Natural killer cell (primary cell): ENCODE data around the gene PGK2. TPM values are rescaled to one million over a fixed set of nuclear protein-coding genes. Genes with fewer than 3 reads are reported as not detected.

Experiments
- ATAC-seq, 3 donors: fragments of 150-1000 bp in 2 of 3; fragments of 200-7000 bp in 1 of 3; cut with Tn5 transposase; 1 replicate in 1 of 3; 2 replicates in 2 of 3; pipeline ENCODE4 v1.10.0; 2021; ENCODE audit warnings: mild to moderate bottlenecking in 2 of 3, moderate library complexity in 2 of 3
- DNase-seq, 2 donors: peaks; one replicate each; pipeline versions ENCODE4 v3.0.0 to v3.0.0-alpha.2; 2013 to 2021; ENCODE audit warnings: mixed read lengths in 1 of 2
- H3K27ac ChIP-seq: one replicate; pipeline ENCODE4 v1.5.1; 2013; ENCODE audit warnings: mild to moderate bottlenecking, low read length
- H3K27me3 ChIP-seq: one replicate; pipeline ENCODE4 v1.6.1; 2013; ENCODE audit warnings: low read length; ENCODE audit not compliant: control insufficient read depth, insufficient read depth
- H3K36me3 ChIP-seq: one replicate; pipeline ENCODE4 v1.6.1; 2013; ENCODE audit warnings: low read length; ENCODE audit not compliant: control insufficient read depth, insufficient read depth
- H3K4me1 ChIP-seq: one replicate; pipeline ENCODE4 v1.6.1; 2013; ENCODE audit warnings: low read length; ENCODE audit not compliant: control insufficient read depth, insufficient read depth
- H3K4me3 ChIP-seq: one replicate; pipeline ENCODE4 v1.5.1; 2013; ENCODE audit warnings: low read length
- H3K9me3 ChIP-seq: one replicate; pipeline ENCODE4 v1.6.1; 2013; ENCODE audit warnings: low read length; ENCODE audit not compliant: control insufficient read depth, insufficient read depth
- H3K27ac Mint-ChIP-seq, 2 donors: one replicate each; pipeline ENCODE4 v1.8.0; 2022; ENCODE audit warnings: mild to moderate bottlenecking in 2 of 2, mixed read lengths in 2 of 2, moderate library complexity in 1 of 2
- H3K27me3 Mint-ChIP-seq, 2 donors: one replicate each; pipeline ENCODE4 v1.8.0; 2022; ENCODE audit warnings: low read depth in 2 of 2, mixed read lengths in 2 of 2
- H3K36me3 Mint-ChIP-seq: one replicate; pipeline ENCODE4 v1.8.0; 2022; ENCODE audit warnings: mixed read lengths
- H3K4me1 Mint-ChIP-seq, 2 donors: one replicate each; pipeline ENCODE4 v1.8.0; 2022; ENCODE audit warnings: mixed read lengths in 2 of 2
- H3K4me3 Mint-ChIP-seq: one replicate; pipeline ENCODE4 v1.8.0; 2022; ENCODE audit warnings: mild to moderate bottlenecking, moderate library complexity, mixed read lengths
- H3K9me3 Mint-ChIP-seq, 2 donors: one replicate each; pipeline ENCODE4 v1.8.0; 2022; ENCODE audit warnings: mixed read lengths in 2 of 2
- WGBS: methylation state at CpG from one replicate; pipeline ENCODE4 v1.1.7; 2013; ENCODE audit warnings: missing lambda C conversion rate; ENCODE audit not compliant: insufficient coverage; 5-methylcytosine and 5-hydroxymethylcytosine counted together
- intact Hi-C: fragments of 100-400 bp; cut with micrococcal nuclease; formaldehyde crosslinking; loops from one replicate; pipeline ENCODE4 v1.14.2; 2022
- total RNA-seq, 4 donors: library from RNA; stranded (reverse); fragments of 120-200 nt in 1 of 4; gene quantifications; one replicate each; pipeline versions ENCODE4 v1.2.3 to v1.2.4, GENCODE V29; 2013 to 2022
- TF ChIP-seq, protein P1 (sequence below): fragments of 200-600 bp; IDR thresholded peaks from one replicate; pipeline ENCODE4 v1.8.0; 2022; ENCODE audit warnings: antibody characterized with exemption

PGK2 gene
- total RNA-seq, 3 donors from 2014 or later (not counting 1 experiment from before 2014, with no cell fraction given): not detected

DNA sequence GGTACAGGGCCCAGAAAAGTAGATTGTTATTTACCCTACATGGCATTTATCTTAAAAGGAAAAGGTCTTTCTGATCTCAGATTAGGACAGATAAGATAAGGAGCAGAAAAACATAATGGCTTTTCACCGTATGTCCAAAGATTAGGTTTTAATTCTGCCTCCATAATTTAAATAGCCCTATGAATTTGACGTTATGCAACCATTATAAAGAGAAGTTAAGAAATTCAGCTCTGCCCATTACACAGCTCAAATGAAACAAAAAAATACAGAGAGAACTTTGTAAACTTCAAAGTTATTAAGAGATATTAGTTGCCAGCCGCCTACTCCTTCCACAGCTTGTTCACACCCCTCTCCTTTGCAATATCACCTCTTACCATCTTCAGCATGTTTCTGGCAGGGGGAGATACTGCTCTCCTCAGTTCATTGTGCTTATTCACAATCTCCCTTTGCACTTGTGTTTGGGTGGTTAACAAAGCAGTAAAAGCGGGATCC lies 51.0 kb downstream of the PGK2 start:
- WGBS: no CpG with 5 or more reads among the region's 4 CpGs
- Mint-ChIP-seq H3K9me3 (peaks cover 2 to 3% of the 10 kb centered on the region in 2 donors), H3K27ac (no peak overlapping the region), H3K27me3 (no peaks in the 10 kb centered on the region), H3K36me3 (no peaks in the 10 kb centered on the region), H3K4me1 (no peaks in the 10 kb centered on the region), H3K4me3 (no peak overlapping the region)
- H3K36me3 ChIP-seq: no peaks in the 10 kb centered on the region
- H3K4me1 ChIP-seq: no peaks in the 10 kb centered on the region
- intact Hi-C loops: no loop called here
- H3K4me3 ChIP-seq: no peak overlapping the region
- DNase-seq (no peak), ATAC-seq (no peak)
- H3K27ac ChIP-seq: no peak overlapping the region
- no peaks in the 10 kb centered on the region for H3K27me3 ChIP-seq
- no peaks in the 10 kb centered on the region for H3K9me3 ChIP-seq
- TF ChIP-seq, protein P1, sequence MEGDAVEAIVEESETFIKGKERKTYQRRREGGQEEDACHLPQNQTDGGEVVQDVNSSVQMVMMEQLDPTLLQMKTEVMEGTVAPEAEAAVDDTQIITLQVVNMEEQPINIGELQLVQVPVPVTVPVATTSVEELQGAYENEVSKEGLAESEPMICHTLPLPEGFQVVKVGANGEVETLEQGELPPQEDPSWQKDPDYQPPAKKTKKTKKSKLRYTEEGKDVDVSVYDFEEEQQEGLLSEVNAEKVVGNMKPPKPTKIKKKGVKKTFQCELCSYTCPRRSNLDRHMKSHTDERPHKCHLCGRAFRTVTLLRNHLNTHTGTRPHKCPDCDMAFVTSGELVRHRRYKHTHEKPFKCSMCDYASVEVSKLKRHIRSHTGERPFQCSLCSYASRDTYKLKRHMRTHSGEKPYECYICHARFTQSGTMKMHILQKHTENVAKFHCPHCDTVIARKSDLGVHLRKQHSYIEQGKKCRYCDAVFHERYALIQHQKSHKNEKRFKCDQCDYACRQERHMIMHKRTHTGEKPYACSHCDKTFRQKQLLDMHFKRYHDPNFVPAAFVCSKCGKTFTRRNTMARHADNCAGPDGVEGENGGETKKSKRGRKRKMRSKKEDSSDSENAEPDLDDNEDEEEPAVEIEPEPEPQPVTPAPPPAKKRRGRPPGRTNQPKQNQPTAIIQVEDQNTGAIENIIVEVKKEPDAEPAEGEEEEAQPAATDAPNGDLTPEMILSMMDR: no peak

Other genes starting within 250 kb of the PGK2 start
- gene C6orf141, start 236.6 kb downstream of the PGK2 start, total RNA-seq: not detected
- gene RHAG, start 150.4 kb downstream of the PGK2 start, total RNA-seq: not detected
- gene CRISP2, start 73.7 kb downstream of the PGK2 start, total RNA-seq: not detected
- gene CRISP3, start 42.9 kb downstream of the PGK2 start, total RNA-seq: not detected
- not detected for gene CRISP1, start 79.2 kb upstream of the PGK2 start, total RNA-seq
- gene DEFB114, start 176.9 kb upstream of the PGK2 start, total RNA-seq: not detected
- not detected for gene DEFB113, start 182.3 kb upstream of the PGK2 start, total RNA-seq
- not detected for gene DEFB110, start 234.7 kb upstream of the PGK2 start, total RNA-seq